ENCODE measurements around the gene KRT35. TPM values are rescaled to one million over a fixed set of nuclear protein-coding genes. Genes with fewer than 3 reads are reported as not detected.

KRT35 gene
- total and polyA plus RNA-seq, 10 of the 15 experiments (the other 5 are each of a cell fraction or from before 2014, with no cell fraction given) = not detected

DNA sequence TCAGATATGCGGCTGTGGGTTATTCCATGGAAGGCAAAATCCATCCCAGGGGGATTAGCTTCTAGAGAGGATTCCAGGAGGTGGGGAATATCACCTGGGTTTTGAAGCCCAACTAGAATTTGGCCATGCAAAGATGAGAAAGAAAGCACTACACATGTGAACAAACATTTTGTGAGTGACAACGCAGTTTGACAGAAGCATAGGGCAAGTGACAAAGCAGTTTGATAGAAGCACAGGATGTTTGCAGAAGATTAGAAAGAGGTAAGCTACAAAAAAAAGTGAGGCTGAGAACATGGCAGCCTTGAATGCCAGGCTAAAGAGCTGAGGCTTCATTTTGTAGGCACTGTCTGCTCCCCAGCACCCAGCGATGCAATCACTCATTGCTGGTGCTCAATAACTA, 27.9 kb downstream of the KRT35 start:
- H3K79me2 ChIP-seq (ENCODE audit: control insufficient read depth, insufficient read depth, low read length) = no peaks in the 10 kb centered on the region
- intact Hi-C loops (cut with micrococcal nuclease; ENCODE audit: unreplicated experiment) = no loop called here

More for the DNA sequence above, 27.9 kb downstream of the KRT35 start:
- no TSS peak for BruUV-seq (replicated peaks)
- ChIA-PET POLR2A (no interaction called here), RAD21 (ENCODE audit: unreplicated experiment) (no interaction called here), CTCF (interaction anchor here (2.1 kb wide), 1 partner anchor 96 kb away, joined by 5 read pairs; no protein-coding TSS in a partner anchor), SMC1A (ENCODE audit: uncharacterized antibody, unreplicated experiment) (no interaction called here)
- in situ Hi-C loops (cut with MboI) = no loop called here
- H3K4me1 ChIP-seq (ENCODE audit: control insufficient read depth, insufficient read depth, low read length) = no peaks in the 10 kb centered on the region
- H3K9ac ChIP-seq (ENCODE audit: control insufficient read depth, insufficient read depth, low read length) = no peak overlapping the region
- no peak overlapping the region for H3K4me2 ChIP-seq (ENCODE audit: control insufficient read depth, insufficient read depth)
- H3K9me3 ChIP-seq (replicated peaks; ENCODE audit: control insufficient read depth, insufficient read depth, low read length) = no peaks in the 10 kb centered on the region
- H3K27ac ChIP-seq (ENCODE audit: control insufficient read depth, insufficient read depth) = no peak overlapping the region
- H3K4me3 ChIP-seq = no peak overlapping the region
- TF ChIP-seq NFYB (IDR thresholded peaks at IDR 0.05; ENCODE audit: insufficient read depth, low read depth, low read length) (no peak), HDAC2 (IDR thresholded peaks at IDR 0.05) (no peak), DPF2 (IDR thresholded peaks at IDR 0.05) (no peak), STAT3 (IDR thresholded peaks at IDR 0.05; ENCODE audit: low read depth, low read length) (no peak), POLR2AphosphoS2 (IDR thresholded peaks at IDR 0.05; ENCODE audit: low read depth, low read length) (no peak), ATF7 (IDR thresholded peaks at IDR 0.05; ENCODE audit: low read depth) (no peak), JUND (IDR thresholded peaks at IDR 0.05; ENCODE audit: low read depth, low read length) (no peak), MEF2A (IDR thresholded peaks at IDR 0.05; ENCODE audit: insufficient read depth, low read depth, low read length) (no peak), RB1 (IDR thresholded peaks at IDR 0.05; ENCODE audit: borderline replicate concordance) (no peak), STAT1 (conservative IDR thresholded peaks at IDR 0.05) (no peak), POU2F2 (IDR thresholded peaks at IDR 0.05; ENCODE audit: borderline replicate concordance, low read depth, low read length) (no peak), ZNF622 (IDR thresholded peaks at IDR 0.05) (no peak), MTA3 (IDR thresholded peaks at IDR 0.05; ENCODE audit: borderline replicate concordance, low read length) (no peak), BMI1 (IDR thresholded peaks at IDR 0.05; ENCODE audit: borderline replicate concordance) (no peak), CHD2 (IDR thresholded peaks at IDR 0.05; ENCODE audit: borderline replicate concordance, low read depth, low read length) (no peak), HDAC6 (IDR thresholded peaks at IDR 0.05; ENCODE audit: unreplicated experiment) (no peak), PAX8 (IDR thresholded peaks at IDR 0.05) (no peak)
- TF ChIP-seq, protein P1, sequence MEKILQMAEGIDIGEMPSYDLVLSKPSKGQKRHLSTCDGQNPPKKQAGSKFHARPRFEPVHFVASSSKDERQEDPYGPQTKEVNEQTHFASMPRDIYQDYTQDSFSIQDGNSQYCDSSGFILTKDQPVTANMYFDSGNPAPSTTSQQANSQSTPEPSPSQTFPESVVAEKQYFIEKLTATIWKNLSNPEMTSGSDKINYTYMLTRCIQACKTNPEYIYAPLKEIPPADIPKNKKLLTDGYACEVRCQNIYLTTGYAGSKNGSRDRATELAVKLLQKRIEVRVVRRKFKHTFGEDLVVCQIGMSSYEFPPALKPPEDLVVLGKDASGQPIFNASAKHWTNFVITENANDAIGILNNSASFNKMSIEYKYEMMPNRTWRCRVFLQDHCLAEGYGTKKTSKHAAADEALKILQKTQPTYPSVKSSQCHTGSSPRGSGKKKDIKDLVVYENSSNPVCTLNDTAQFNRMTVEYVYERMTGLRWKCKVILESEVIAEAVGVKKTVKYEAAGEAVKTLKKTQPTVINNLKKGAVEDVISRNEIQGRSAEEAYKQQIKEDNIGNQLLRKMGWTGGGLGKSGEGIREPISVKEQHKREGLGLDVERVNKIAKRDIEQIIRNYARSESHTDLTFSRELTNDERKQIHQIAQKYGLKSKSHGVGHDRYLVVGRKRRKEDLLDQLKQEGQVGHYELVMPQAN (conservative IDR thresholded peaks at IDR 0.05) = no peak
- TF ChIP-seq, protein P2, sequence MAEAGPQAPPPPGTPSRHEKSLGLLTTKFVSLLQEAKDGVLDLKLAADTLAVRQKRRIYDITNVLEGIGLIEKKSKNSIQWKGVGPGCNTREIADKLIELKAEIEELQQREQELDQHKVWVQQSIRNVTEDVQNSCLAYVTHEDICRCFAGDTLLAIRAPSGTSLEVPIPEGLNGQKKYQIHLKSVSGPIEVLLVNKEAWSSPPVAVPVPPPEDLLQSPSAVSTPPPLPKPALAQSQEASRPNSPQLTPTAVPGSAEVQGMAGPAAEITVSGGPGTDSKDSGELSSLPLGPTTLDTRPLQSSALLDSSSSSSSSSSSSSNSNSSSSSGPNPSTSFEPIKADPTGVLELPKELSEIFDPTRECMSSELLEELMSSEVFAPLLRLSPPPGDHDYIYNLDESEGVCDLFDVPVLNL (IDR thresholded peaks at IDR 0.05; ENCODE audit: low read depth, low read length) = no peak
- TF ChIP-seq, protein P3, sequence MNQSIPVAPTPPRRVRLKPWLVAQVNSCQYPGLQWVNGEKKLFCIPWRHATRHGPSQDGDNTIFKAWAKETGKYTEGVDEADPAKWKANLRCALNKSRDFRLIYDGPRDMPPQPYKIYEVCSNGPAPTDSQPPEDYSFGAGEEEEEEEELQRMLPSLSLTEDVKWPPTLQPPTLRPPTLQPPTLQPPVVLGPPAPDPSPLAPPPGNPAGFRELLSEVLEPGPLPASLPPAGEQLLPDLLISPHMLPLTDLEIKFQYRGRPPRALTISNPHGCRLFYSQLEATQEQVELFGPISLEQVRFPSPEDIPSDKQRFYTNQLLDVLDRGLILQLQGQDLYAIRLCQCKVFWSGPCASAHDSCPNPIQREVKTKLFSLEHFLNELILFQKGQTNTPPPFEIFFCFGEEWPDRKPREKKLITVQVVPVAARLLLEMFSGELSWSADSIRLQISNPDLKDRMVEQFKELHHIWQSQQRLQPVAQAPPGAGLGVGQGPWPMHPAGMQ (IDR thresholded peaks at IDR 0.05; ENCODE audit: borderline replicate concordance) = no peak
- FAIRE-seq (no peak), ATAC-seq (no peak), DNase-seq (ENCODE audit: low read depth, low spot score) (no peak)
- H2AFZ ChIP-seq (ENCODE audit: control insufficient read depth, low read depth, low read length) = no peak overlapping the region
- H3K36me3 ChIP-seq (ENCODE audit: control insufficient read depth in 2 of 2, insufficient read depth in 2 of 2, low read length in 1 of 2) = no peaks in the 10 kb centered on the region
- peaks cover 0 to 1% of the 10 kb centered on the region in 2 experiments; a peak in 1 of 4 replicates for H3K27me3 ChIP-seq (replicated peaks in 1 of 2; ENCODE audit: control insufficient read depth in 2 of 2, insufficient read depth in 2 of 2, low read length in 1 of 2)
- WGBS (ENCODE audit: insufficient coverage, insufficient replicate concordance, low lambda C conversion rate, missing lambda C conversion rate) = 31% methylated on average over 3 of the region's 3 CpGs
- no peaks in the 10 kb centered on the region; the same call in 1 of the 2 replicates for H4K20me1 ChIP-seq (ENCODE audit: control insufficient read depth, insufficient read depth)

All from GM12878 (cell line).